B cell (primary cell): ENCODE data around the gene TAS2R14. TPM values are rescaled to one million over a fixed set of nuclear protein-coding genes. Genes with fewer than 3 reads are reported as not detected.

Experiments
- ATAC-seq: fragments of 200-7000 bp; cut with Tn5 transposase; one replicate; pipeline ENCODE4 v1.10.0; 2021; ENCODE audit warnings: low read depth, mild to moderate bottlenecking, moderate number of reproducible peaks, moderate library complexity
- CTCF ChIA-PET: fragments of 350-600 bp; sonication (Branson Sonifier 250); formaldehyde crosslinking; loops from one replicate; lab custom pipeline; 2021; ENCODE audit warnings: antibody characterized with exemption, inconsistent platforms; lab: Charles Lee
- POLR2A ChIA-PET: fragments of 350-600 bp; sonication (Branson Sonifier 250); formaldehyde crosslinking; loops from one replicate; lab custom pipeline; 2021; ENCODE audit warnings: antibody characterized with exemption; lab: Charles Lee
- DNase-seq: peaks from one replicate; pipeline ENCODE4 v3.0.0; 2013
- H2AFZ ChIP-seq: 2 replicates; pipeline ENCODE4 v1.6.1; 2012; ENCODE audit warnings: mild to moderate bottlenecking, low read depth, low read length; ENCODE audit not compliant: insufficient read depth, poor library complexity, severe bottlenecking
- H3K27ac ChIP-seq, 2 donors: 1 replicate in 1 of 2; 2 replicates in 1 of 2; pipeline ENCODE4 v1.5.1; 2012 to 2013; ENCODE audit warnings: low read length in 2 of 2, mild to moderate bottlenecking in 2 of 2, moderate library complexity in 1 of 2
- H3K27me3 ChIP-seq, 4 experiments: fragments of 200-600 bp in 1 of 4; sonication (generic) in 1 of 4; replicated peaks in 1 of 4; 1 replicate in 2 of 4; 2 replicates in 2 of 4; pipeline versions ENCODE4 v1.6.1 to v1.7.0; 2013 to 2016; ENCODE audit warnings: low read length in 3 of 4, mild to moderate bottlenecking in 2 of 4, mixed read lengths in 1 of 4, moderate library complexity in 1 of 4; ENCODE audit not compliant: insufficient read depth in 4 of 4, control insufficient read depth in 3 of 4; ENCODE audit errors: control extremely low read depth in 1 of 4
- H3K36me3 ChIP-seq, 2 experiments: replicated peaks in 1 of 2; 1 replicate in 1 of 2; 2 replicates in 1 of 2; pipeline versions ENCODE4 v1.6.1 to v1.7.1; 2013; ENCODE audit warnings: low read length in 1 of 2; ENCODE audit not compliant: insufficient read depth in 2 of 2, control insufficient read depth in 1 of 2; ENCODE audit errors: control extremely low read depth in 1 of 2, extremely low read depth in 1 of 2
- H3K4me1 ChIP-seq, 2 donors: fragments of 200-600 bp in 1 of 2; sonication (generic) in 1 of 2; 1 replicate in 1 of 2; 2 replicates in 1 of 2; pipeline versions ENCODE4 v1.5.1 to v1.6.1; 2013 to 2017; ENCODE audit warnings: low read length in 2 of 2; ENCODE audit not compliant: control insufficient read depth in 2 of 2, insufficient read depth in 2 of 2
- H3K4me2 ChIP-seq: replicated peaks from 2 replicates; pipeline ENCODE3; 2012; ENCODE audit warnings: mild to moderate bottlenecking, low read depth, low read length; ENCODE audit not compliant: poor library complexity, severe bottlenecking
- H3K4me3 ChIP-seq, 5 experiments: fragments of 200-600 bp in 1 of 5; sonication (generic) in 1 of 5; 1 replicate in 3 of 5; 2 replicates in 2 of 5; pipeline versions ENCODE4 v1.5.1 to v1.7.0; 2011 to 2016; ENCODE audit warnings: low read length in 4 of 5, mild to moderate bottlenecking in 4 of 5, low read depth in 2 of 5, control low read depth in 1 of 5, moderate library complexity in 1 of 5; ENCODE audit not compliant: insufficient read depth in 1 of 5; ENCODE audit errors: control extremely low read depth in 1 of 5, extremely low read depth in 1 of 5
- H3K79me2 ChIP-seq: fragments of 200-600 bp; sonication (generic); one replicate; pipeline ENCODE4 v1.6.0; 2016; ENCODE audit warnings: low read length; ENCODE audit not compliant: control insufficient read depth, insufficient read depth
- H3K9ac ChIP-seq: fragments of 200-600 bp; sonication (generic); 2 replicates; pipeline ENCODE4 v1.6.1; 2017; ENCODE audit warnings: mild to moderate bottlenecking, low read length, moderate library complexity
- H3K9me3 ChIP-seq, 3 donors: one replicate each; pipeline versions ENCODE4 v1.6.1 to v1.7.1; 2013; ENCODE audit warnings: low read length in 2 of 3; ENCODE audit not compliant: control insufficient read depth in 2 of 3, insufficient read depth in 1 of 3; ENCODE audit errors: control extremely low read depth in 1 of 3
- H4K20me1 ChIP-seq: 2 replicates; pipeline ENCODE4 v1.6.0; 2012; ENCODE audit warnings: mild to moderate bottlenecking, low read length; ENCODE audit not compliant: insufficient read depth, control insufficient read depth, poor library complexity, severe bottlenecking
- H3K27ac Mint-ChIP-seq: one replicate; pipeline ENCODE4 v1.8.0; 2021; ENCODE audit warnings: mixed read lengths
- H3K27me3 Mint-ChIP-seq: one replicate; pipeline ENCODE4 v1.8.0; 2021; ENCODE audit warnings: mixed read lengths
- H3K4me1 Mint-ChIP-seq: one replicate; pipeline ENCODE4 v1.8.0; 2021; ENCODE audit warnings: mixed read lengths
- H3K4me3 Mint-ChIP-seq: one replicate; pipeline ENCODE4 v1.8.0; 2021; ENCODE audit warnings: mixed read lengths
- H3K9me3 Mint-ChIP-seq: one replicate; pipeline ENCODE4 v1.8.0; 2022; ENCODE audit warnings: mixed read lengths; ENCODE audit not compliant: insufficient read depth
- EZH2 ChIP-seq: IDR thresholded peaks from 2 replicates; pipeline ENCODE4 v1.6.1; 2012; ENCODE audit warnings: borderline replicate concordance, low read depth, mild to moderate bottlenecking, moderate library complexity, low read length; ENCODE audit not compliant: insufficient read depth, poor library complexity, severe bottlenecking
- intact Hi-C: fragments of 100-400 bp; cut with micrococcal nuclease; formaldehyde crosslinking; loops from one replicate; pipeline ENCODE4 v1.10.0; 2022
- polyA plus RNA-seq: library from polyadenylated mRNA; depleted of rRNA; stranded (reverse); fragments of >200 nt; gene quantifications from 2 replicates; pipeline ENCODE4 v1.2.3, GENCODE V29; 2012
- total RNA-seq, 2 donors: library from RNA; stranded (reverse); fragments of 120-200 nt in 1 of 2; gene quantifications; 1 replicate in 1 of 2; 2 replicates in 1 of 2; pipeline versions ENCODE4 v1.2.3 to v1.2.4, GENCODE V29; 2013 to 2022
- TF ChIP-seq, protein P1 (sequence below): fragments of 200-600 bp; IDR thresholded peaks from one replicate; pipeline ENCODE4 v1.8.0; 2022; ENCODE audit warnings: antibody characterized with exemption, mild to moderate bottlenecking

TAS2R14 gene
- total and polyA plus RNA-seq, 2 donors (not counting 1 experiment from before 2014, with no cell fraction given) = 2.8 to 3.4 TPM

DNA sequence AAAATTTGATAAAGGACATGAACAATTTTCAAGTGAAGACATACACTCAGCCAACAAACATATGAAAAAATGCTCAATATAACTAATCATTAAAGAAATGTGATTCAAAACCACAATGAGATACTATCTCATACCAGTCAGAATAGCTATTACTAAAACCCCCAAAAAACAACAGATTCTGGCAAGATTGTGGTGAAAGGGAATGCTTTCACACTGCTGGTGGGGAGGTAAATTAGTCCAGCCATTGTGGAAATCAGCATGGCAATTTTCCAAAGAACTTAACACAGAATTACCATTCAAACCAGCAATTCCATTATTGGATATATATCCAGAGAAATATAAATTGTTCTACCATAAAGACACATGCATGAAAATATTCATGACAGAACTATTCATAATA, 18.7 kb upstream of the TAS2R14 start:
- intact Hi-C loops = no loop called here
- TF ChIP-seq, protein P1, sequence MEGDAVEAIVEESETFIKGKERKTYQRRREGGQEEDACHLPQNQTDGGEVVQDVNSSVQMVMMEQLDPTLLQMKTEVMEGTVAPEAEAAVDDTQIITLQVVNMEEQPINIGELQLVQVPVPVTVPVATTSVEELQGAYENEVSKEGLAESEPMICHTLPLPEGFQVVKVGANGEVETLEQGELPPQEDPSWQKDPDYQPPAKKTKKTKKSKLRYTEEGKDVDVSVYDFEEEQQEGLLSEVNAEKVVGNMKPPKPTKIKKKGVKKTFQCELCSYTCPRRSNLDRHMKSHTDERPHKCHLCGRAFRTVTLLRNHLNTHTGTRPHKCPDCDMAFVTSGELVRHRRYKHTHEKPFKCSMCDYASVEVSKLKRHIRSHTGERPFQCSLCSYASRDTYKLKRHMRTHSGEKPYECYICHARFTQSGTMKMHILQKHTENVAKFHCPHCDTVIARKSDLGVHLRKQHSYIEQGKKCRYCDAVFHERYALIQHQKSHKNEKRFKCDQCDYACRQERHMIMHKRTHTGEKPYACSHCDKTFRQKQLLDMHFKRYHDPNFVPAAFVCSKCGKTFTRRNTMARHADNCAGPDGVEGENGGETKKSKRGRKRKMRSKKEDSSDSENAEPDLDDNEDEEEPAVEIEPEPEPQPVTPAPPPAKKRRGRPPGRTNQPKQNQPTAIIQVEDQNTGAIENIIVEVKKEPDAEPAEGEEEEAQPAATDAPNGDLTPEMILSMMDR = no peak
- no peak for TF ChIP-seq EZH2
- ChIA-PET CTCF (no interaction called here), POLR2A (no interaction called here)
- Histone ChIP-seq H3K27ac (no peak overlapping the region), H3K4me2 (no peak overlapping the region), H3K4me3 (no peak overlapping the region), H3K36me3 (no peaks in the 10 kb centered on the region), H3K9me3 (peaks cover 0 to 3% (median 2%) of the 10 kb centered on the region in 3 donors), H3K4me1 (peaks cover 11 to 12% of the 10 kb centered on the region in 2 donors), H3K9ac (no peak overlapping the region), H3K27me3 (no peaks in the 10 kb centered on the region), H4K20me1 (no peaks in the 10 kb centered on the region), H3K79me2 (peaks cover 13% of the 10 kb centered on the region), H2AFZ (no peak overlapping the region)
- H3K4me3 Mint-ChIP-seq = no peak overlapping the region
- H3K27me3 Mint-ChIP-seq = no peaks in the 10 kb centered on the region
- no peaks in the 10 kb centered on the region for H3K9me3 Mint-ChIP-seq
- no peak overlapping the region for H3K27ac Mint-ChIP-seq
- peaks cover 19% of the 10 kb centered on the region for H3K4me1 Mint-ChIP-seq
- no peak for ATAC-seq
- DNase-seq = no peak

DNA sequence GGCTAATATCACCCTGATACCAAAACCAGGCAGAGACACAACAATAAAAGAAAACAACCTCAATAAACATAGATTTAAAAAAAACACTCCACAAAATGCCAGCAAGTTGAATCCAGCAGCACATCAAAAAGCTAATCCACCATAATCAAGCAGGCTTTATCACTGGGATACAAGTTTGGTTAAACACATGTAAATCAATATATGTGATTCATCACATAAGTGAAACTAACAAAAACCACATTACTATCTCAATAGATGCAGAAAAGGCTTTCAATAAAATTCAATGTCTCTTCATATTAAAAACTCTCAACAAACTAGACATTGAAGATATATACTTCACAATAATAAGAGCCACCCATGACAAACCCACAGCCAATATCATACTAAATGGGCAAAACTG, 17.0 kb upstream of the TAS2R14 start:
- POLR2A ChIA-PET = no interaction called here

More for the DNA sequence above, 17.0 kb upstream of the TAS2R14 start:
- Histone ChIP-seq H4K20me1 (no peaks in the 10 kb centered on the region), H3K9ac (no peak overlapping the region), H3K4me2 (no peak overlapping the region), H2AFZ (no peak overlapping the region), H3K27ac (no peak overlapping the region), H3K79me2 (peaks cover 13% of the 10 kb centered on the region), H3K27me3 (no peaks in the 10 kb centered on the region), H3K4me1 (peaks cover 5% of the 10 kb centered on the region in 2 donors), H3K4me3 (no peak overlapping the region), H3K36me3 (peaks cover 0 to 2% of the 10 kb centered on the region in 2 experiments), H3K9me3 (peaks cover 1 to 3% (median 2%) of the 10 kb centered on the region in 3 donors)
- CTCF ChIA-PET = no interaction called here
- DNase-seq (no peak), ATAC-seq (no peak)
- Mint-ChIP-seq H3K27ac (no peak overlapping the region), H3K9me3 (peaks cover under 1% of the 10 kb centered on the region), H3K27me3 (no peaks in the 10 kb centered on the region), H3K4me3 (no peak overlapping the region), H3K4me1 (peaks cover 11% of the 10 kb centered on the region)
- no peak for TF ChIP-seq EZH2
- TF ChIP-seq, protein P1 = no peak
- intact Hi-C loops = no loop called here
